HG03521 (cell line): ENCODE measurements around the gene ANXA2.

ENCODE experiments used
- ATAC-seq: cut with Tn5 transposase; IDR thresholded peaks from one replicate; pipeline ENCODE4 v1.9.1; 2021; ENCODE audit warnings: mild to moderate bottlenecking, moderate library complexity; ENCODE audit not compliant: unreplicated experiment

ANXA2 gene

DNA sequence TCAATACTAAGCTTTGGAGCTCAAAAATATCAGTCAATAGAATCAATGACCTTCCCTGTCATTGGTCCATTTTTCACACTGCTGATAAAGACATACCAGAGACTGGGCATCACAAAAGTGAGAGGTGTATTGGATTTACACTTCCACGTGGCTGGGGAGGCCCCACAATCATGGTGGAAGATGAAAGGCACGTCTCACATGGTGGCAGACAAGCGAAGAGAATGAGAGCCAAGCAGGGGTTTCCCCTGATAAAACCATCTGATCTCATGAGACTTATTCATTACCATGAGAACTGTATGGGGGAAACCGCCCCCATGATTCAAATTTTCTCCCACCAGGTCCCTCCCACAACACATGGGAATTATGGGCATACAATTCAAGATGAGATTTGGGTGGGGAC is 81.9 kb downstream of the ANXA2 start:
- no peak for ATAC-seq

DNA sequence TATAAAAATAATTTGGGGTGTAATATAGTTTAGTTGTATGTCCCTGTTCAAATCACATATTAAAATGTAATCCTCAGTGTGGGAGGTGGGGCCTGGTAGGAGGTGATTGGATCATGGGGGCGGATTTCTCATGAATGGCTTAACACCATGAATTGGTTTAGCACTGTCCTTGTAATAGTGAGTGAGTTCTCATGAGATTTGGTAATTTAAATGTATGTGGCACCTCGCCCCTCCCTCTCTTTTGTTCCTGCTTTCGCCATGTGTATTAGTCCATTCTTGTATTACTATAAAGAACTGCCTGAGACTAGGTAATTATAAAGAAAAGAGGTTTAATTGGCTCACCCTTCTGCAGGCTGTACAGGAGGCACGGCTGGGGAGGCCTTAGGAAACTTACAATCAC is 83.9 kb downstream of the ANXA2 start:
- no peak for ATAC-seq

DNA sequence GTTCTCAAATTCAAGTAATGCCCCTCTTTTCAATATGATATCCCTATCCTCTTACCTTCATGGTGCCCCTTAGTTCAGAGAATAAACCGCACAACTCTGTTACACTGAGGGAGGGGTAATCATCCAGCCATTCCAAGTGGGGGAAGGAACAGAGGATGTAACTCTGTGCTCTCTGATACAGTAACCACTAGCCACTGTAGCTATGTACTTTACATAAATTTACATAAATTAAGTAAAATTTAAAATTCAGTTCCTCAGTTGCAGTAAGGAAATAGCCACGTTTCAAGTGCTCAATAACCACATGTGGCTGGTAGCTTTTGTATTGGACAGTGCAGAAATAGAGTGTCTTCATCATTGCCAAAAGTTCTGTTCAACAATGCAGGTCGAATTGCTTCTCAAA is 90.8 kb downstream of the ANXA2 start:
- no peak for ATAC-seq

GRCh38 chr15:60301024-60301423 is 96.8 kb downstream of the ANXA2 start:
- ATAC-seq, result no peak

DNA sequence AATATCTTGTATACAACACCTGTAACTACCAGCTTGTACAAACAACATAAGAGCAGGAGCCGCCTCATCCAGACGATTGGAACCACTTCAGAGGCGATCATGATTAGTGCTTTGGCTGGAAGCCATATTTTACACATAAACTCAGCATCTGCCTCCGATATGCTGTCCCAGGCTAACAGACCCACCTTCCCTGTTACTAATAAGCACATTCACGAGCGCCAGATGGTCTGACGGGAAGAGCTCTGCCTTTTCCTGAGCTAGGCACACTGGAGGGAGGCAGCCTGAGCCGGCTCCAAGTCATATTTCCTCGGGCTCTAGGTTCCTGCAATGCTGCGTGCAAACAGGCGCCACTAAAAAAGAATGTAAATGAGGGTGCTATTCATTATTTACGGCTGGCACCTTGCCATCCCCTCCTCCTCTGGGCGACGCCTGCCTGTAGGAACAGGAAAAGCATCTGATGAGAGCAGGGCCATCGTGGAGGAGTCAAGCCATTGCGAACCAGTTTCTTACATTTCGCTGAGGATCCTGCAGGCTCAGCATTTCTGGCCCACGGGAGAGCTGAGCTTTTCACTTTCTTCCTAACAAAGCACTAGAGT is 98.2 kb downstream of the ANXA2 start:
- ATAC-seq, result no peak
